NCI-H2081 (cell line): ENCODE measurements around the gene SPCS1.
"Not testable (repeated sequence)": the region's sequence is repeated elsewhere in the genome, so short reads cannot be mapped to it uniquely, and the experiment has no call there.

Source experiments
- DNase-seq, 2 experiments: peaks; one replicate each; lab custom pipeline; 2025; lab: John Stamatoyannopoulos, UW

The SPCS1 gene

GRCh38 chr3:52705688-52706686 lies at the start of gene SPCS1, which contains the start of gene GLT8D1:
TSS of gene SPCS1 (plus strand) at chr3:52706106. CDS start at chr3:52706247, 141 bp downstream.
TSS of gene GLT8D1 (minus strand) at chr3:52705791. CDS start at chr3:52700460, 5,331 bp downstream.
- DNase-seq: peak; percentile 52 to 81

GRCh38 chr3:52660046-52660445 lies 45.9 kb upstream of the SPCS1 start:
- DNase-seq: no peak

- no peak for DNase-seq
Measured at GRCh38 chr3:52663098-52663497, 42.8 kb upstream of the SPCS1 start.

- no peak for DNase-seq
Measured at GRCh38 chr3:52670621-52671521, 35.0 kb upstream of the SPCS1 start.

- no peak for DNase-seq
Measured at GRCh38 chr3:52671676-52672075, 34.2 kb upstream of the SPCS1 start.

- DNase-seq: not testable (repeated sequence)
Measured at GRCh38 chr3:52676201-52676600, 29.7 kb upstream of the SPCS1 start.

- DNase-seq: no peak
Measured at GRCh38 chr3:52678265-52679198, 27.4 kb upstream of the SPCS1 start.

GRCh38 chr3:52679199-52679538 lies 26.7 kb upstream of the SPCS1 start:
- no peak for DNase-seq

GRCh38 chr3:52679811-52680210 lies 26.1 kb upstream of the SPCS1 start:
- DNase-seq: no peak

- DNase-seq: no peak
Measured at GRCh38 chr3:52681596-52681995, 24.3 kb upstream of the SPCS1 start.

- peak in 1 of 2 experiments; percentile 7 for DNase-seq
Measured at GRCh38 chr3:52682016-52682415, 23.9 kb upstream of the SPCS1 start.

- no peak for DNase-seq
Measured at GRCh38 chr3:52683611-52684010, 22.3 kb upstream of the SPCS1 start.

GRCh38 chr3:52684184-52684583 lies 21.7 kb upstream of the SPCS1 start:
- DNase-seq: no peak

GRCh38 chr3:52685285-52685708 lies 20.6 kb upstream of the SPCS1 start:
- DNase-seq: peak; percentile 75 to 84

- DNase-seq: peak; percentile 83 to 93
Measured at GRCh38 chr3:52685709-52686691, 19.9 kb upstream of the SPCS1 start, which contains the start of the genes GNL3 and PBRM1. TSS of gene GNL3 (plus strand) at chr3:52686032. CDS start at chr3:52686093, 61 bp downstream. TSS of gene PBRM1 (minus strand) at chr3:52685913.

GRCh38 chr3:52688266-52688665 lies 17.6 kb upstream of the SPCS1 start:
- DNase-seq: no peak

GRCh38 chr3:52689151-52689550 lies 16.8 kb upstream of the SPCS1 start:
- DNase-seq: no peak

- DNase-seq: no peak
Measured at GRCh38 chr3:52690560-52690959, 15.3 kb upstream of the SPCS1 start.

GRCh38 chr3:52693071-52693470 lies 12.8 kb upstream of the SPCS1 start:
- no peak for DNase-seq
